OCI-LY1 (cell line): ENCODE measurements around the gene NUP98.

Experiments
- H2AFZ ChIP-seq: fragments of 200-600 bp; sonication (generic), shearing (Covaris generic); 2 replicates; pipeline ENCODE4 v1.6.0; 2014; ENCODE audit warnings: antibody characterized with exemption, mild to moderate bottlenecking, low read length
- H3F3A ChIP-seq: fragments of 200-600 bp; sonication (generic), shearing (Covaris generic); 2 replicates; pipeline ENCODE4 v1.6.0; 2014; ENCODE audit warnings: mild to moderate bottlenecking, antibody characterized with exemption, low read length, moderate library complexity; ENCODE audit not compliant: insufficient read depth
- H3K27ac ChIP-seq: fragments of 200-600 bp; sonication (generic); 2 replicates; pipeline ENCODE4 v1.5.1; 2014; ENCODE audit warnings: low read length, mixed run types, mild to moderate bottlenecking, low read depth; ENCODE audit not compliant: poor library complexity, severe bottlenecking
- H3K27me3 ChIP-seq: fragments of 200-600 bp; sonication (generic); 2 replicates; pipeline ENCODE4 v1.6.0; 2014; ENCODE audit warnings: antibody characterized with exemption, mild to moderate bottlenecking, low read length, moderate library complexity; ENCODE audit not compliant: insufficient read depth
- H3K36me3 ChIP-seq: fragments of 200-600 bp; sonication (generic); 2 replicates; pipeline ENCODE4 v1.6.1; 2014; ENCODE audit warnings: mild to moderate bottlenecking, antibody characterized with exemption, low read length, moderate library complexity, mixed read lengths; ENCODE audit not compliant: insufficient read depth
- H3K4me1 ChIP-seq: fragments of 200-600 bp; sonication (generic); 2 replicates; pipeline ENCODE4 v1.5.1; 2014; ENCODE audit warnings: mild to moderate bottlenecking, low read length, moderate library complexity; ENCODE audit not compliant: insufficient read depth, severe bottlenecking
- H3K4me2 ChIP-seq: fragments of 200-600 bp; sonication (generic), shearing (Covaris generic); 2 replicates; pipeline ENCODE4 v1.6.1; 2014; ENCODE audit warnings: low read length
- H3K4me3 ChIP-seq: fragments of 200-600 bp; sonication (generic); 2 replicates; pipeline ENCODE4 v1.5.1; 2014; ENCODE audit warnings: low read length, low read depth, mild to moderate bottlenecking, mixed read lengths; ENCODE audit not compliant: poor library complexity, severe bottlenecking
- H3K79me2 ChIP-seq: fragments of 200-600 bp; shearing (Covaris generic); 2 replicates; pipeline ENCODE4 v1.6.1; 2016; ENCODE audit warnings: mixed run types, low read length, mixed read lengths; ENCODE audit not compliant: insufficient read depth
- H3K9ac ChIP-seq: fragments of 200-600 bp; sonication (generic), shearing (Covaris generic); 2 replicates; pipeline ENCODE4 v1.6.1; 2014; ENCODE audit warnings: mild to moderate bottlenecking, low read length, mixed read lengths
- H3K9me2 ChIP-seq: fragments of 200-600 bp; sonication (generic), shearing (Covaris generic); 2 replicates; pipeline ENCODE4 v1.6.1; 2014; ENCODE audit warnings: low read depth, mild to moderate bottlenecking, low read length, mixed read lengths
- H3K9me3 ChIP-seq: fragments of 200-600 bp; shearing (Covaris generic); 2 replicates; pipeline ENCODE4 v1.6.1; 2014; ENCODE audit warnings: low read length, mixed read lengths
- H4K20me1 ChIP-seq: fragments of 200-600 bp; sonication (generic), shearing (Covaris generic); 2 replicates; pipeline ENCODE4 v1.6.0; 2016; ENCODE audit warnings: mild to moderate bottlenecking, low read length; ENCODE audit not compliant: insufficient read depth
- EZH2 ChIP-seq: fragments of 200-600 bp; sonication (generic), shearing (Covaris generic); IDR thresholded peaks from 2 replicates; pipeline ENCODE4 v1.8.0; 2017; ENCODE audit warnings: borderline replicate concordance, mixed run types, mild to moderate bottlenecking, antibody characterized with exemption, low read length, moderate library complexity, mixed read lengths
- TF ChIP-seq, protein P1 (sequence below): fragments of 200-600 bp; sonication (generic), shearing (Covaris generic); IDR thresholded peaks from 2 replicates; pipeline ENCODE4 v1.5.1; 2017; ENCODE audit warnings: mild to moderate bottlenecking, antibody characterized with exemption, low read length, moderate library complexity, mixed read lengths

NUP98 gene

DNA sequence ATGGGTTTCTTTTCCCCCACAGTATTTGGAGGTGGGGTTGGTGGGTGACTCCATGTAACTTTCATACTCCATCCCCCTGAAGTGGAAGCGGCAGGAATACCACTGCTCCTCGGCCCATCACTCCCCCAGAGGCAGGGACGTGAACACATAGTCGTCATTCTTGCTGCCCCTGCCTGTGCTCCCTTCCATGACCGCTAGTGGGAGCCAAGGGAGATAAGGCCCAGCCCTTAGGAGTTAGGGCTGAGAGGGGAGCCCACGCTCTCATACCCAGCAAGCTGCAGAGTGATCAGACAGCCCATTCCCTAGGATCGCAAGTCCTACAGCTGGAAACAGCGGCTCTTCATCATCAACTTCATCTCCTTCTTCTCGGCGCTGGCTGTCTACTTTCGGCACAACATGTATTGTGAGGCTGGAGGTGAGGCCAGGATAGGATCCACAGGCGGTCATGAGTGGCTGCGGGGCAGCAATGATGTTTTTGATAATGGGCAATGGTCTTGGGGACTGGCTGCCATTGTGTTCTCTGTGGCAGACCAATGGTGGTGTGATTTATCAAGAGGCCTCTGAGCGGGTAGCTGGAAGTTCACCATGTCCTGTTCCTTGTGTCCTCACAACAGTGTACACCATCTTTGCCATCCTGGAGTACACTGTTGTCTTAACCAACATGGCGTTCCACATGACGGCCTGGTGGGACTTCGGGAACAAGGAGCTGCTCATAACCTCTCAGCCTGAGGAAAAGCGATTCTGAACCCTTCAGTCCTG is 27.5 kb upstream of the NUP98 start:
- no peak overlapping the region for H3K27ac ChIP-seq
- H3K36me3 ChIP-seq, result peaks cover 37% of the 10 kb centered on the region
- no peak overlapping the region for H3K9ac ChIP-seq
- H3F3A ChIP-seq, result no peaks in the 10 kb centered on the region
- H3K9me2 ChIP-seq, result no peaks in the 10 kb centered on the region
- no peak overlapping the region for H3K4me2 ChIP-seq
- H4K20me1 ChIP-seq, result no peaks in the 10 kb centered on the region
- no peak overlapping the region for H2AFZ ChIP-seq
- no peaks in the 10 kb centered on the region for H3K4me1 ChIP-seq
- no peaks in the 10 kb centered on the region for H3K9me3 ChIP-seq
- TF ChIP-seq, protein P1, sequence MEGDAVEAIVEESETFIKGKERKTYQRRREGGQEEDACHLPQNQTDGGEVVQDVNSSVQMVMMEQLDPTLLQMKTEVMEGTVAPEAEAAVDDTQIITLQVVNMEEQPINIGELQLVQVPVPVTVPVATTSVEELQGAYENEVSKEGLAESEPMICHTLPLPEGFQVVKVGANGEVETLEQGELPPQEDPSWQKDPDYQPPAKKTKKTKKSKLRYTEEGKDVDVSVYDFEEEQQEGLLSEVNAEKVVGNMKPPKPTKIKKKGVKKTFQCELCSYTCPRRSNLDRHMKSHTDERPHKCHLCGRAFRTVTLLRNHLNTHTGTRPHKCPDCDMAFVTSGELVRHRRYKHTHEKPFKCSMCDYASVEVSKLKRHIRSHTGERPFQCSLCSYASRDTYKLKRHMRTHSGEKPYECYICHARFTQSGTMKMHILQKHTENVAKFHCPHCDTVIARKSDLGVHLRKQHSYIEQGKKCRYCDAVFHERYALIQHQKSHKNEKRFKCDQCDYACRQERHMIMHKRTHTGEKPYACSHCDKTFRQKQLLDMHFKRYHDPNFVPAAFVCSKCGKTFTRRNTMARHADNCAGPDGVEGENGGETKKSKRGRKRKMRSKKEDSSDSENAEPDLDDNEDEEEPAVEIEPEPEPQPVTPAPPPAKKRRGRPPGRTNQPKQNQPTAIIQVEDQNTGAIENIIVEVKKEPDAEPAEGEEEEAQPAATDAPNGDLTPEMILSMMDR, result peak; percentile 89
- TF ChIP-seq EZH2, result no peak
- H3K4me3 ChIP-seq, result no peak overlapping the region
- H3K27me3 ChIP-seq, result no peaks in the 10 kb centered on the region
- no peaks in the 10 kb centered on the region for H3K79me2 ChIP-seq

GRCh38 chr11:3823762-3824506 is 26.6 kb upstream of the NUP98 start:
- Histone ChIP-seq H3K27me3 (no peaks in the 10 kb centered on the region), H3K27ac (no peak overlapping the region), H3F3A (no peaks in the 10 kb centered on the region), H3K9me2 (no peaks in the 10 kb centered on the region), H3K4me2 (no peak overlapping the region), H3K9me3 (no peaks in the 10 kb centered on the region), H3K36me3 (peaks cover 36% of the 10 kb centered on the region), H3K79me2 (no peaks in the 10 kb centered on the region), H2AFZ (no peak overlapping the region), H3K4me3 (no peak overlapping the region), H4K20me1 (no peaks in the 10 kb centered on the region), H3K4me1 (no peaks in the 10 kb centered on the region), H3K9ac (no peak overlapping the region)
- TF ChIP-seq EZH2, result no peak
- TF ChIP-seq, protein P1, result no peak

DNA sequence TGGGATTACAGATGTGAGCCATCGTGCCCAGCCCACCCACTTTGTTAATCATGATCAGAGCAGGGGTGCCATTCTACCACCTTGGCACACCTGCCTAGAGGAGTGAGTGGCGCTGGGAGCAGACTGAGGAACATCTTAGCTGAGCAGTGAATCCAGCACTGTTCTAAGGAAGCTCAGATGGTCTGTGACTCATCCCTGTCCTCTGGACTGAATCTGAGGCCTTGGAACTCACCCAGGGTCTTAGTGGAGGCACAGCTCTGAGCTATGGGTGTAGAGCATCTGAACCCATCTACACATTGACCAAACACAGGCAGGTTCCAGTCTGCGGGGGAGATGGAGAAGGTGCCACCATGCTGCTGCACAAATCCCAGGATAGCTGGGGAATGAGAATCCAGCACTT is 25.9 kb upstream of the NUP98 start:
- Histone ChIP-seq H3K27ac (no peak overlapping the region), H3F3A (no peaks in the 10 kb centered on the region), H3K9ac (no peak overlapping the region), H4K20me1 (no peaks in the 10 kb centered on the region), H2AFZ (no peak overlapping the region), H3K4me2 (no peak overlapping the region), H3K9me2 (no peaks in the 10 kb centered on the region), H3K79me2 (no peaks in the 10 kb centered on the region), H3K27me3 (no peaks in the 10 kb centered on the region), H3K4me3 (no peak overlapping the region), H3K9me3 (no peaks in the 10 kb centered on the region), H3K36me3 (peaks cover 36% of the 10 kb centered on the region), H3K4me1 (no peaks in the 10 kb centered on the region)
- TF ChIP-seq, protein P1, result no peak
